H9 (cell line): ENCODE data around the gene POU3F3. TPM values are rescaled to one million over a fixed set of nuclear protein-coding genes. Genes with fewer than 3 reads are reported as not detected.

Experiments used
- DNase-seq: peaks from one replicate; pipeline ENCODE4 v3.0.0-alpha.2; 2017
- H2AFZ ChIP-seq: one replicate; pipeline ENCODE4 v1.6.1; 2013; ENCODE audit warnings: mild to moderate bottlenecking, low read length, control low read depth, moderate library complexity
- H2AK5ac ChIP-seq: 2 replicates; pipeline ENCODE4 v1.6.1; 2013; ENCODE audit warnings: low read length, control low read depth, mixed read lengths; ENCODE audit not compliant: insufficient read length
- H2BK120ac ChIP-seq: one replicate; pipeline ENCODE4 v1.6.1; 2013; ENCODE audit warnings: low read depth, mild to moderate bottlenecking, low read length, control low read depth, inconsistent platforms; ENCODE audit not compliant: poor library complexity, severe bottlenecking
- H2BK12ac ChIP-seq: 2 replicates; pipeline ENCODE4 v1.6.1; 2013; ENCODE audit warnings: low read length, control low read depth, mixed read lengths, low read depth; ENCODE audit not compliant: insufficient read length
- H2BK15ac ChIP-seq: 2 replicates; pipeline ENCODE4 v1.6.1; 2013; ENCODE audit warnings: low read depth, low read length, control low read depth
- H2BK20ac ChIP-seq: one replicate; pipeline ENCODE4 v1.6.1; 2013; ENCODE audit warnings: low read depth, mild to moderate bottlenecking, low read length, control low read depth, inconsistent platforms; ENCODE audit not compliant: poor library complexity, severe bottlenecking
- H2BK5ac ChIP-seq: 2 replicates; pipeline ENCODE4 v1.6.1; 2013; ENCODE audit warnings: low read length, control low read depth, mixed read lengths; ENCODE audit not compliant: insufficient read length
- H3K14ac ChIP-seq: 2 replicates; pipeline ENCODE4 v1.6.1; 2013; ENCODE audit warnings: low read length, control low read depth; ENCODE audit not compliant: insufficient read depth
- H3K18ac ChIP-seq: 2 replicates; pipeline ENCODE4 v1.6.1; 2013; ENCODE audit warnings: low read depth, mild to moderate bottlenecking, mixed read lengths, low read length, control low read depth; ENCODE audit not compliant: insufficient read length
- H3K23ac ChIP-seq: 2 replicates; pipeline ENCODE4 v1.6.1; 2013; ENCODE audit warnings: low read length, control low read depth, mixed read lengths, low read depth; ENCODE audit not compliant: insufficient read length
- H3K23me2 ChIP-seq: 2 replicates; pipeline ENCODE4 v1.6.1; 2013; ENCODE audit warnings: low read depth, mild to moderate bottlenecking, mixed read lengths, low read length, control low read depth; ENCODE audit not compliant: insufficient read length, poor library complexity, severe bottlenecking
- H3K27ac ChIP-seq: 2 replicates; pipeline ENCODE4 v1.5.1; 2013; ENCODE audit warnings: low read length, control low read depth, mixed read lengths, low read depth; ENCODE audit not compliant: insufficient read length
- H3K27me3 ChIP-seq: 2 replicates; pipeline ENCODE4 v1.6.1; 2013; ENCODE audit warnings: low read length, control low read depth, inconsistent platforms; ENCODE audit not compliant: insufficient read depth
- H3K4ac ChIP-seq: 2 replicates; pipeline ENCODE4 v1.6.1; 2013; ENCODE audit warnings: low read depth, mild to moderate bottlenecking, control low read depth, inconsistent platforms, low read length, moderate library complexity
- H3K4me1 ChIP-seq: 2 replicates; pipeline ENCODE4 v1.6.1; 2013; ENCODE audit warnings: low read length, control low read depth, inconsistent platforms; ENCODE audit not compliant: insufficient read depth
- H3K4me2 ChIP-seq: 2 replicates; pipeline ENCODE4 v1.6.1; 2013; ENCODE audit warnings: low read length, control low read depth, mixed read lengths; ENCODE audit not compliant: insufficient read length, insufficient read depth
- H3K56ac ChIP-seq: 2 replicates; pipeline ENCODE4 v1.6.1; 2013; ENCODE audit warnings: low read depth, mild to moderate bottlenecking, mixed read lengths, low read length, control low read depth; ENCODE audit not compliant: insufficient read length
- H3K79me1 ChIP-seq: 2 replicates; pipeline ENCODE4 v1.6.1; 2013; ENCODE audit warnings: low read depth, mild to moderate bottlenecking, moderate library complexity, low read length, control low read depth, inconsistent platforms; ENCODE audit not compliant: insufficient read depth, poor library complexity, severe bottlenecking
- H3K79me2 ChIP-seq: 2 replicates; pipeline ENCODE4 v1.6.1; 2013; ENCODE audit warnings: low read length, control low read depth, inconsistent platforms; ENCODE audit not compliant: insufficient read depth
- H3K9ac ChIP-seq: 2 replicates; pipeline ENCODE4 v1.6.1; 2013; ENCODE audit warnings: low read length, control low read depth, mixed read lengths; ENCODE audit not compliant: insufficient read length; ENCODE audit errors: extremely low read depth
- H3K9me3 ChIP-seq: one replicate; pipeline ENCODE4 v1.6.1; 2013; ENCODE audit warnings: low read depth, low read length, inconsistent platforms; ENCODE audit not compliant: control insufficient read depth
- H3T11ph ChIP-seq: one replicate; pipeline ENCODE4 v1.6.1; 2013; ENCODE audit warnings: mild to moderate bottlenecking, low read length, control low read depth, inconsistent platforms
- H4K20me1 ChIP-seq: one replicate; pipeline ENCODE4 v1.6.1; 2013; ENCODE audit not compliant: control insufficient read depth, insufficient read length, insufficient read depth
- H4K5ac ChIP-seq: 2 replicates; pipeline ENCODE4 v1.6.1; 2013; ENCODE audit warnings: low read depth, mild to moderate bottlenecking, mixed read lengths, low read length, control low read depth; ENCODE audit not compliant: insufficient read length
- H4K8ac ChIP-seq: replicated peaks from 2 replicates; pipeline ENCODE4 v1.6.1; 2013; ENCODE audit warnings: low read length, control low read depth, mixed read lengths, low read depth; ENCODE audit not compliant: insufficient read length
- H4K91ac ChIP-seq: 2 replicates; pipeline ENCODE4 v1.6.1; 2013; ENCODE audit warnings: low read depth, mild to moderate bottlenecking, moderate library complexity, mixed read lengths, low read length, control low read depth; ENCODE audit not compliant: insufficient read length
- H3K27ac Mint-ChIP-seq, 3 experiments: 2 replicates in 2 of 3; 3 replicates in 1 of 3; pipeline ENCODE4 v1.8.0; 2020 to 2021; ENCODE audit warnings: mixed read lengths in 3 of 3, mild to moderate bottlenecking in 1 of 3, moderate library complexity in 1 of 3
- H3K27me3 Mint-ChIP-seq: 2 replicates; pipeline ENCODE4 v1.8.0; 2021; ENCODE audit warnings: low read depth, mild to moderate bottlenecking, moderate library complexity, mixed read lengths
- H3K36me3 Mint-ChIP-seq, 3 experiments: 2 replicates in 2 of 3; 3 replicates in 1 of 3; pipeline ENCODE4 v1.8.0; 2020 to 2021; ENCODE audit warnings: low read depth in 3 of 3, mixed read lengths in 3 of 3; ENCODE audit not compliant: insufficient read depth in 1 of 3
- H3K4me1 Mint-ChIP-seq, 2 experiments: 2 replicates each; pipeline ENCODE4 v1.8.0; 2020; ENCODE audit warnings: mixed read lengths in 2 of 2
- H3K4me3 Mint-ChIP-seq, 2 experiments: 2 replicates in 1 of 2; 3 replicates in 1 of 2; pipeline ENCODE4 v1.8.0; 2020 to 2021; ENCODE audit warnings: mild to moderate bottlenecking in 2 of 2, mixed read lengths in 2 of 2, moderate library complexity in 1 of 2
- H3K9me3 Mint-ChIP-seq, 2 experiments: 2 replicates in 1 of 2; 3 replicates in 1 of 2; pipeline ENCODE4 v1.8.0; 2020; ENCODE audit warnings: mild to moderate bottlenecking in 2 of 2, mixed read lengths in 2 of 2, moderate library complexity in 1 of 2
- CTCF ChIP-seq: fragments of 200-600 bp; sonication (generic); conservative IDR thresholded peaks from 3 replicates; pipeline ENCODE4 v1.8.0; 2021; ENCODE audit warnings: antibody characterized with exemption, mild to moderate bottlenecking
- WGBS: extraction: QIAGEN DNeasy Blood & Tissue Kit; methylation state at CpG from one replicate; pipeline ENCODE4 v1.1.7; 2013; ENCODE audit warnings: missing lambda C conversion rate, low lambda C conversion rate, mixed read lengths; ENCODE audit not compliant: insufficient read length; ENCODE audit errors: extremely low coverage; 5-methylcytosine and 5-hydroxymethylcytosine counted together
- total RNA-seq: library from RNA; stranded (reverse); gene quantifications from 2 replicates; pipeline ENCODE4 v1.2.1, GENCODE V29; 2021

The POU3F3 gene
- total RNA-seq, 1 experiment from 2014 or later = not detected

GRCh38 chr2:104866122-104866864 lies 12.4 kb downstream of the POU3F3 start:
- Histone ChIP-seq H3K27ac (no peak overlapping the region), H2BK12ac (no peak overlapping the region), H3K79me1 (no peaks in the 10 kb centered on the region), H2BK120ac (no peak overlapping the region), H3T11ph (no peak overlapping the region), H3K9ac (no peak overlapping the region), H3K18ac (no peak overlapping the region), H3K4me2 (no peak overlapping the region), H3K9me3 (no peaks in the 10 kb centered on the region), H4K5ac (no peak overlapping the region), H2BK5ac (no peak overlapping the region), H4K20me1 (no peaks in the 10 kb centered on the region), H4K91ac (no peak overlapping the region), H3K23me2 (peaks cover 11% of the 10 kb centered on the region), H3K14ac (no peak overlapping the region), H2BK20ac (no peak overlapping the region), H2AK5ac (no peak overlapping the region), H4K8ac (no peak overlapping the region), H3K56ac (no peak overlapping the region), H3K23ac (no peak overlapping the region), H2BK15ac (no peak overlapping the region), H3K4ac (no peak overlapping the region), H2AFZ (no peak overlapping the region), H3K4me1 (no peaks in the 10 kb centered on the region), H3K27me3 (peaks cover 92% of the 10 kb centered on the region), H3K79me2 (no peaks in the 10 kb centered on the region)
- Mint-ChIP-seq H3K9me3 (peaks cover 0 to 8% of the 10 kb centered on the region in 2 experiments; a peak in 3 of 5 replicates), H3K27me3 (peaks cover 100% of the 10 kb centered on the region), H3K27ac (no peak overlapping the region; a peak in 1 of 7 replicates), H3K36me3 (no peaks in the 10 kb centered on the region; a peak in 1 of 7 replicates), H3K4me1 (peaks cover 29 to 53% of the 10 kb centered on the region in 2 experiments), H3K4me3 (no peak overlapping the region; a peak in 1 of 5 replicates)
- WGBS = no CpG with 5 or more reads among the region's 11 CpGs
- peak; percentile 46 for DNase-seq
- TF ChIP-seq CTCF = no peak
